Measurements from ENCODE around the gene EPHA7. TPM values are rescaled to one million over a fixed set of nuclear protein-coding genes. Genes with fewer than 3 reads are reported as not detected.

The EPHA7 gene
- polyA plus RNA-seq, 2 of the 4 experiments (the other 2 are of a cell fraction): 0.45 to 0.56 TPM

DNA sequence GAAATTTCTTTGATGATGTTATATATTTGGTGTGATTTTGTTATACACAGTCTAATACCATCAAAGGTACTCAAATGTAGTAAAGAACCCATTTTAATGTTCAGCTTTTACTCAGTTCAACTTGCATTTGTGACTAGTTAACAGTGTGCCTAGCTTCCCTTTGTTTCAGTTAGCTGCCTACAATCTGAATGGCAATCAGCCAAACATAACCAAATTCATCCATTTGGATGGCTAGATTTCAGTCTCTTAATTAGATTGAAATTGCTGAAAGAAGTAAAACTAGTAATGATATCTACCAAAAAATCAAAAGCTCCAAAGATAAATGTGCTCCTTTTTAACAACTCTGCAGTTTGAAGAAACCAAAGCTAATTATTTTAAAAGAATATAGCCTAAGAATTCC, 6.9 kb downstream of the EPHA7 start:
- H3K27ac ChIP-seq: no peak overlapping the region
- H3K4me2 ChIP-seq: no peak overlapping the region
- H3K9me3 ChIP-seq: no peaks in the 10 kb centered on the region
- POLR2A ChIA-PET: no interaction called here
- no peak for FAIRE-seq
- TF ChIP-seq, protein P1, sequence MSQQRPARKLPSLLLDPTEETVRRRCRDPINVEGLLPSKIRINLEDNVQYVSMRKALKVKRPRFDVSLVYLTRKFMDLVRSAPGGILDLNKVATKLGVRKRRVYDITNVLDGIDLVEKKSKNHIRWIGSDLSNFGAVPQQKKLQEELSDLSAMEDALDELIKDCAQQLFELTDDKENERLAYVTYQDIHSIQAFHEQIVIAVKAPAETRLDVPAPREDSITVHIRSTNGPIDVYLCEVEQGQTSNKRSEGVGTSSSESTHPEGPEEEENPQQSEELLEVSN (IDR thresholded peaks at IDR 0.05; ENCODE audit: borderline replicate concordance, low read depth): no peak
- TF ChIP-seq RNF2 (IDR thresholded peaks at IDR 0.05; ENCODE audit: borderline replicate concordance, low read depth) (no peak), EP300 (IDR thresholded peaks at IDR 0.05) (no peak), NFE2L2 (conservative IDR thresholded peaks at IDR 0.05; ENCODE audit: low read length) (no peak), CBX2 (IDR thresholded peaks at IDR 0.05; ENCODE audit: borderline replicate concordance, low read depth) (no peak), MAFK (IDR thresholded peaks at IDR 0.05; ENCODE audit: partially characterized antibody) (no peak), FOSL2 (IDR thresholded peaks at IDR 0.05) (no peak), FOSL2 (CRISPR knock-in tag; IDR thresholded peaks at IDR 0.05) (no peak), CBX8 (IDR thresholded peaks at IDR 0.05) (no peak), HOXB13 (CRISPR knock-in tag; IDR thresholded peaks at IDR 0.05; ENCODE audit: low read depth) (no peak), BHLHE40 (IDR thresholded peaks at IDR 0.05; ENCODE audit: low read depth, low read length) (no peak), NPAS2 (CRISPR knock-in tag; IDR thresholded peaks at IDR 0.05; ENCODE audit: borderline replicate concordance) (no peak), JUN (IDR thresholded peaks at IDR 0.05) (no peak), MAZ (IDR thresholded peaks at IDR 0.05; ENCODE audit: borderline replicate concordance, low read depth, low read length) (no peak), HOXB5 (CRISPR knock-in tag; IDR thresholded peaks at IDR 0.05) (no peak), RAD21 (conservative IDR thresholded peaks at IDR 0.05 in 1 of 2, IDR thresholded peaks at IDR 0.05 in 1 of 2) (no peak), TP53 (CRISPR knock-in tag; IDR thresholded peaks at IDR 0.05) (no peak), ZNF302 (CRISPR knock-in tag; IDR thresholded peaks at IDR 0.05) (no peak)
- TF ChIP-seq, protein P2, sequence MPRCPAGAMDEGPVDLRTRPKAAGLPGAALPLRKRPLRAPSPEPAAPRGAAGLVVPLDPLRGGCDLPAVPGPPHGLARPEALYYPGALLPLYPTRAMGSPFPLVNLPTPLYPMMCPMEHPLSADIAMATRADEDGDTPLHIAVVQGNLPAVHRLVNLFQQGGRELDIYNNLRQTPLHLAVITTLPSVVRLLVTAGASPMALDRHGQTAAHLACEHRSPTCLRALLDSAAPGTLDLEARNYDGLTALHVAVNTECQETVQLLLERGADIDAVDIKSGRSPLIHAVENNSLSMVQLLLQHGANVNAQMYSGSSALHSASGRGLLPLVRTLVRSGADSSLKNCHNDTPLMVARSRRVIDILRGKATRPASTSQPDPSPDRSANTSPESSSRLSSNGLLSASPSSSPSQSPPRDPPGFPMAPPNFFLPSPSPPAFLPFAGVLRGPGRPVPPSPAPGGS (IDR thresholded peaks at IDR 0.05): no peak
- TF ChIP-seq, protein P3, sequence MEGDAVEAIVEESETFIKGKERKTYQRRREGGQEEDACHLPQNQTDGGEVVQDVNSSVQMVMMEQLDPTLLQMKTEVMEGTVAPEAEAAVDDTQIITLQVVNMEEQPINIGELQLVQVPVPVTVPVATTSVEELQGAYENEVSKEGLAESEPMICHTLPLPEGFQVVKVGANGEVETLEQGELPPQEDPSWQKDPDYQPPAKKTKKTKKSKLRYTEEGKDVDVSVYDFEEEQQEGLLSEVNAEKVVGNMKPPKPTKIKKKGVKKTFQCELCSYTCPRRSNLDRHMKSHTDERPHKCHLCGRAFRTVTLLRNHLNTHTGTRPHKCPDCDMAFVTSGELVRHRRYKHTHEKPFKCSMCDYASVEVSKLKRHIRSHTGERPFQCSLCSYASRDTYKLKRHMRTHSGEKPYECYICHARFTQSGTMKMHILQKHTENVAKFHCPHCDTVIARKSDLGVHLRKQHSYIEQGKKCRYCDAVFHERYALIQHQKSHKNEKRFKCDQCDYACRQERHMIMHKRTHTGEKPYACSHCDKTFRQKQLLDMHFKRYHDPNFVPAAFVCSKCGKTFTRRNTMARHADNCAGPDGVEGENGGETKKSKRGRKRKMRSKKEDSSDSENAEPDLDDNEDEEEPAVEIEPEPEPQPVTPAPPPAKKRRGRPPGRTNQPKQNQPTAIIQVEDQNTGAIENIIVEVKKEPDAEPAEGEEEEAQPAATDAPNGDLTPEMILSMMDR (IDR thresholded peaks at IDR 0.05): no peak
- no peak for DNase-seq (ENCODE audit: low read depth in 1 of 2, low spot score in 1 of 2)
- no peak overlapping the region for H3K4me3 ChIP-seq
- ATAC-seq: no peak
- H3K4me1 ChIP-seq: no peaks in the 10 kb centered on the region; the same call in 2 of the 3 replicates
- CTCF ChIA-PET: no interaction called here

DNA sequence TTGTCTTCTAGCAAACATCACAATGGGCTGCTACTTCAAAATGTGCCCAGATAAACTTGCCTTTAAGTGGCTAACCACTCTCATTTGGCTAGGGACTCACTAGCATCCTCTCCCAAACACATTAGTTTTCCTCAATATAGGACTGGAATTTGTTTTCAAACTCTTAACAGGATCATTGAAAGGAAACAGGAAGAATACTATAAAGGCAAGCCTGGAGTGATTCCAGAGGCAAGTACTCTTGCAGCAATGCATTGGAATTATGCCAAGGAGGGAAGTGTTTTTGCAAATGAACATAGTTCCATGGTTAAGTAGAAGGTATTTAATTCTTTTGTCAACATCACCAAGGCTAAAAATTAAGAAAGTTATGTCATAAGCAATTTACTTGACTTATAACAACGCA, 12.2 kb downstream of the EPHA7 start:
- Histone ChIP-seq H3K4me3 (no peak overlapping the region), H3K4me1 (no peaks in the 10 kb centered on the region), H3K9me3 (no peaks in the 10 kb centered on the region), H3K27ac (no peak overlapping the region), H3K4me2 (no peak overlapping the region)
- 9% methylated on average over 1 of the region's 1 CpG for WGBS (ENCODE audit: missing lambda C conversion rate)
- ATAC-seq (no peak), FAIRE-seq (no peak), DNase-seq (ENCODE audit: low read depth in 1 of 2, low spot score in 1 of 2) (no peak)
- POLR2A ChIA-PET: no interaction called here
- CTCF ChIA-PET: no interaction called here
- TF ChIP-seq MAZ (IDR thresholded peaks at IDR 0.05; ENCODE audit: borderline replicate concordance, low read depth, low read length): no peak
- no peak for TF ChIP-seq RFX5 (IDR thresholded peaks at IDR 0.05)
- TF ChIP-seq, protein P4, sequence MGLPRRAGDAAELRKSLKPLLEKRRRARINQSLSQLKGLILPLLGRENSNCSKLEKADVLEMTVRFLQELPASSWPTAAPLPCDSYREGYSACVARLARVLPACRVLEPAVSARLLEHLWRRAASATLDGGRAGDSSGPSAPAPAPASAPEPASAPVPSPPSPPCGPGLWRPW (IDR thresholded peaks at IDR 0.05): no peak
- TF ChIP-seq EHF (CRISPR knock-in tag; IDR thresholded peaks at IDR 0.05): no peak
